ENCODE data around the gene ADCY4.
A peak's percentile ranks its signal among the peaks of the same experiment; 100 is the strongest.
"Not testable (repeated sequence)": the region's sequence is repeated elsewhere in the genome, so short reads cannot be mapped to it uniquely, and the experiment has no call there.

Gene ADCY4

DNA sequence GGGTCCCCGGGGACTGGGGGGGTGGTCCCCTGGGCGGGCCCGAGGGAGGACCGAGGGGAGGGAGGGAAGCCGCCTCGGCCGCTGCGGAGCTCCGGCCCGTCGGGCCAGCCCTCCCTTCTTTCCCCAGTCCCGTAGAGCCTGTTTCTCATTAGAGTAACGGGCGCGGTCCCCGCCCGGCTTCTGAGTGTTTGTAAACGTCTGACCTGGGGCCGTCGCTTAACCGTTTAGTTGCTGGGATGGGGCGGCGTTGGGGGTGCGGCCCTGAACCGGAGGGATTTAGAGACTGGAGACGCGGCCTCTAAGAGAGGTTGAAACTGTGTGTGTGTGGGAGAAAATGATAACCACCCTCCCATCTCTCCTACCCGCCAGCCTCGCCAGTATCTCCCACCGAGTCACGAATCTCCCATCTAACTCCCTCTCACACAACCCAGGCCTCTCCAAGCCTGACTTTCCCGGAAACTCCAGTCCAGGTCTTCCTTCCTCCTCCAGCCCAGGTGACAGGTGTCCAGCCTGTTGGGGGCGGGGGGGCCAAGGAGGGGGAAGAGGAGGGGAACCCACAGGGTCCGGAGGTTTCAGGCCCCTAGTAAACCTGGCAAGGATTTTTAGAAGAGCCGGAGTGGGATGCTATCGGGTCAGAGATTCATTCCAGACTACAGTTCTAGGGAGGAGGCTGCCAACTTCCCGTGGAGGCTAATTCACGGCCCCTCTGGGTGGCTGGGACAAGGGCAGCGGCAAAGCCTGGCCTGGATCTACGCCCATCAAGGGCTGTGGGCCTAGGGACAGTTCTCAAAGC is 32.0 kb upstream of the ADCY4 start:
- DNase-seq = peak; percentile 83

DNA sequence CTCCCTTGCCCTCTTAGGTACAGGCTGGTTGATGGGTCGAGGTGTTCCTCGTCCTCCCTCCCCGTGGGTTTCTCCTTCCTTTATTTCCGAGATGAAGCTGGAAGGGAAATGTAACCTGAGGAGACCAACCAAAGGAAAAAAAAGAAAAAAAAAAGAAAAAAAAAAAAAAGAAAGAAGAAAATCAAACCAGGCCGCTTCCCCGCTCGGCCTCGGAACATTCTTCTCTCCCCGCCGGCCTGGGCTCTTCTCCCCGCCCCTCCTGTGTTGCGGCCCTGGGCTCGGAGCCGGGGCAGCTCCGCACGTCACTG is 31.5 kb upstream of the ADCY4 start:
- DNase-seq = no peak

DNA sequence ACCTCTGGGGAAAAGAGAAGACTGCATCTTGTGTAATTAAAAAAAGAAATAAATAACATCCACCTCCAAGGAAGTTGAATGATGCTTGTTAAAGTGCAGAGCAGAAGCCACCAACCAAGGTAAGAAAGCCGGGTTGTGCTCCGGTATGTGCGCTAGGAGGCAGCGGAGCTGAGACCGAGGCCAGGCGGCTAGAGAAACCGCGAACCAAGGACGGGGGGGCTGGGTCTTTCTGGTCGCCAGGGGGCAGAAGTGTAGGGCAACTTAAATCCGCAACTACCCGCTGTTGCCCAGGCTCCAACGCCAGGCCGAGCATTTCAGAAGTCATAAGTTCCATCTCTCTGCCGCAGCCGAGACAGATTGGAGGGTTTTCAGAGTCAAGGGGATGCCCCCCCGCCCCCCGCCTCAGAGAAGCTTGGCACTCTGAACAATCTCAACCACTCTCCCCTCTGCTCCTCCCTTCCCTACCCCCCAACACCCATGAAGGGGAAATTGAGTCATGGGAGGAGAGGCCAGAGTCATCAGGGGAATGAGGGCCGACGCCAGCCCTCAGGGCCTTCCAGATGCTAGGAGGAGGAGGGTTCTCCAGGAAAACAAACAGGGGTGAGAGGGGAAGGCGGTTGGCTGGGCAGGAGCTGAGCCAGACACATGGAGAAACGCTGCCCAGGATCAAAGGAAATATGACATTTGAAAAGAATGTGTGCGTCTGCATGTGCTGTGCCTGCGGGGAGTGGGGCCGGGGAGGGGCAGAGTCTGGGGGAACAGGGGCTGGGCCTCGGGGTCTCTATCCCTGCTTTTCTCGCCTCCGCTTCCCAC is 30.9 kb upstream of the ADCY4 start:
- peak; percentile 81 for DNase-seq

DNA sequence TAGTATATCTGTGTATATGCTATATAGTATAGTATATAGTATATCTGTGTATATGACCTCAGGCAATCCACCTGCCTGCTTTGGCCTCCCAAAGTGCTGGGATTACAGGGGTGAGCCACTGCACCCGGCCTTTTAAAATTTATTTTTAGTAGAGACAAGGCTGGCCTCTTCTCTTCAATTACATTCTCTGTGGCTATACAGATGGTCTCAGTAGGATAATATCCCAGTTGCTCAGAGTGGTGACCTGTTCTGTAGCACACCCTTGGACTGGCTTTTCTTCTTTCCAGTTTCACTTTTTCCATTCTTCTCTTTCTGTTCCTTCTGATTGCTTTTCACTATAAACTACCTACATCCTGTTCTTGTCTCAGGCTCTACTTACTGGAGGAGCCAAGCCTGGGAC is 30.0 kb upstream of the ADCY4 start:
- DNase-seq = no peak

DNA sequence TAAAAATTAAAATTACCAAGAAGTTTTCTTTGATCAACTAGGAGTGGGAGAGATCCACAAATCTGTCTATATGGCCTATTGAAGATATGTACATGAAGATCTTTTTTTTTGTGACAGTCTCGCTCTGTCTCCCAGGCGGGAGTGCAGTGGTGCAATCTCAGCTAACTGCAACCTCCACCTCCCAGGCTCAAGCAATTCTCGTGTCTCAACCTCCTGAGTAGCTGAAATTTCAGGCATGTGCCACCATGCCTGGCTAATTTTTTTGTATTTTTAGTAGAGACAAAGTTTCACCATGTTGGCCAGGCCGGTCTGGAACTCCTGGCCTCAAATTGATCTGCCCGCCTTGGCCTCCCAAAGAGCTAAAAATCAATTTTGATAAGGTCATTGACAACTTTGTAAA is 28.5 kb upstream of the ADCY4 start:
- DNase-seq = no peak

DNA sequence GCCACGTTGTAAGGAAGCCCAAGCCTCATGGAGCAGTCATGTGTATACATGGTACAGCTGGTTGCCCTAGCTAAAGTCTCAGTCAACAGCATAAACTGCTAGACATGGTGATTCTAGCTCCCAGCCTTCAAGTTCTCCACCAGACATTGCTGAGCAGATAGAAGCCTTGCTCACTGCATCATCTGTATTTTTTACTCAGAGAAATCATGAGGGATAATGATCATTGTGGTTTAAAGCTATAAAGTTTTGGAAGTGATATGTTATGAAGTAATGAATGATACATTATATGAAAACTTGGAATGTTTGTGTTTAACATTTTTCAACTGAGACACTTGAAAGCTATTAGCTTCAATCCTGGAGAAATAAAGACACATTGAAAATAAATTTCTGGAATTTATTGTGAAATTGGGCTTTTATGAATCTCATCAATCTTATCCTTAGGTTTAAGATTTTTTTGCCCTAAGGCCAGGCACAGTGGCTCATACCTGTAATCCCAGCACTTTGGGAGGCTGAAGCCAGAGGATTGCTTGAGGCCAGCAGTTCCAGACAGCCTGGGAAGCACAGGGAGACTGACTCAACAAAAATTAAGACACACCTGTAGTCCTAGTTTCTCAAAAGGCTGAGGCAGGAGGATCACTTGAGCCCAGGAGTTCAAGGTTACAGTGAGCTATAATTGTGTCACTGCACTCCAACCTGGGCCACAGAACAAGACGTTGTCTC is 27.5 kb upstream of the ADCY4 start:
- DNase-seq = no peak

DNA sequence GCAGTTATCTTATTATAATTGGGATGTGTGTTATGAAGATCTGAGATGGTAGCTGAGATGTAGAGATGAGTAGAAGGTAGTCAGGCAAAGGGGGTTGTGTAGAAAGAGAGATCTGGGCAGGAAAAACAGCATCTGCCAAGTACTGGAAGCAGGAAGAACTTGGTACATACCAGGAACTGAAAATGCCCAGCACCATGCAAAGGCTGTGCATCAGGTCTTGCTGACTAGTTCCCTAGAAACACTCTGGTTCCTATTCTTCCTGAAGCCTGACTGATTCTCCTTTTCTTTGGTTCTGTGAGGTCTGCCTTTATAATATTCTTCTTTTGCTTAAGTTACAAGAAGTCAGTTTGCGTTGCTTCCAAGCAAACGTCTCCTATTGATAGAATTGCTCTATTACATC is 26.5 kb upstream of the ADCY4 start:
- no peak for DNase-seq

DNA sequence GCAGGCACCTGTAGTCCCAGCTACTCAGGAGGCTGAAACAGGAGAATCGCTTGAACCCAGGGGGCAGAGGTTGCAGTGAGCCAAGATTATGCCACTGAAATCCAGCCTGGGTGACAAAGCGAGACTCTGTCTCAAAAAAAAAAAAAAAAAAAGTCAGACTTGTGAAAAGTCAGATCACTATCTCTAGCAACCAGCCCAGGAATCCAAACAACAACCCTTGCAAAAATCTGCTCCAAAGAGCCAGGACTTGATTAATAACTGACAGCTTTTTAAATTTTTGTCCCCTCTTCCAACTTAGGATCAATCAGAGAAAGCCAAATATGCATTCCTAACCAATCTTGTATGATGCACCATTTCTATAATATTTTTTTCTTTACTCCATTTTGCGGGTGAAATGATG is 25.4 kb upstream of the ADCY4 start:
- no peak for DNase-seq

DNA sequence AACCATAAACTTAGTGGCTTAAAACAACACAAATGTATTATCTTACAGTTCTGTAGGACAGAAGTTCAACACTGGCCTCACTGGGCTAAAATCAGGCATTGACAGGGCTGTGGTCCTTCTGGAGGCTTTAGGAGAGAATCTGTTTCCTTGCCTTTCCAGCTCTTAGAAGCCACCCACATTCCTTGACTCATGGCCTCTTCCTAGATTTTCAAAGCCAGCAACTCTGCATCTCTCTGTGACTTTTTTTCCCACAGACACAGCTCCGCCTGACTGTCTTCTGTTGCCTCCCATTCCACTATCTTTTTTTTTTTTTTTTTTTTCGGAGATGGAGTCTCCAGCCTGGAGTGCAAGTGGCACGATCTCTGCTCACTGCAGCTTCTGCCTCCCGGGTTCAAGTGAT is 21.3 kb upstream of the ADCY4 start:
- DNase-seq = no peak

DNA sequence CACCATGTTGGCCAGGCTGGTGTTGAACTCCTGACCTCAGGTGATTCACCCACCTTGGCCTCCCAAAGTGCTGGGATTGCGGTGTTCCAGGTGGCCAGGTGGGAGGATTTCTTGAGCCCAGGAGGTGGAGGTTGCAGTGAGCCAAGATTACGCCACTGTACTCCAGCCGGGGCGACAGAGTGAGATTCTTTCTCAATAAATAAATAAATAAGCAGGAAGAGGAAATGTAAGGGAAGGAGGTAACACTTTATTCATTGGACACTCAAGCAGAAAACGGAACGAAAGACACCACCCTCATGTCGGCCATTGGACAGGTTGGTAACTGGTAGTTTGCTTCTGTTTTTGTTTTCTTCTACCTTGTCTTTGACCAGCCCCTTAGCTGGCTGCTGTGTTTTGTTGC is 20.1 kb upstream of the ADCY4 start:
- no peak for DNase-seq

DNA sequence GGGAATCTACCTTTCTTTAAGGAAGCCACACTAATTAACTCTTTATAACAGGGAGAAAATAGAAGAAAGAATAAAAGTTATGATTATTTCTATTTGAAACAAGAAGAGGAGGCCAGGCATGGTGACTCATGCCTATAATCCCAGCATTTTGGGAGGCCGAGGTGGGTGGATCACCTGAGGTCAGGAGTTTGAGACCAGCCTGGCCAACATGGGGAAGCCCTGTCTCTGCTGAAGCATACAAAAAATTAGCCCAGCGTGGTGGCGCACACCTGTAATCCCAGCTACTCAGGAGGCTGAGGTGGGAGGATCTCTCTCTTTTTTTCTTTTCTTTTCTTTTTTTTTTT is 19.6 kb upstream of the ADCY4 start:
- DNase-seq = not testable (repeated sequence)

DNA sequence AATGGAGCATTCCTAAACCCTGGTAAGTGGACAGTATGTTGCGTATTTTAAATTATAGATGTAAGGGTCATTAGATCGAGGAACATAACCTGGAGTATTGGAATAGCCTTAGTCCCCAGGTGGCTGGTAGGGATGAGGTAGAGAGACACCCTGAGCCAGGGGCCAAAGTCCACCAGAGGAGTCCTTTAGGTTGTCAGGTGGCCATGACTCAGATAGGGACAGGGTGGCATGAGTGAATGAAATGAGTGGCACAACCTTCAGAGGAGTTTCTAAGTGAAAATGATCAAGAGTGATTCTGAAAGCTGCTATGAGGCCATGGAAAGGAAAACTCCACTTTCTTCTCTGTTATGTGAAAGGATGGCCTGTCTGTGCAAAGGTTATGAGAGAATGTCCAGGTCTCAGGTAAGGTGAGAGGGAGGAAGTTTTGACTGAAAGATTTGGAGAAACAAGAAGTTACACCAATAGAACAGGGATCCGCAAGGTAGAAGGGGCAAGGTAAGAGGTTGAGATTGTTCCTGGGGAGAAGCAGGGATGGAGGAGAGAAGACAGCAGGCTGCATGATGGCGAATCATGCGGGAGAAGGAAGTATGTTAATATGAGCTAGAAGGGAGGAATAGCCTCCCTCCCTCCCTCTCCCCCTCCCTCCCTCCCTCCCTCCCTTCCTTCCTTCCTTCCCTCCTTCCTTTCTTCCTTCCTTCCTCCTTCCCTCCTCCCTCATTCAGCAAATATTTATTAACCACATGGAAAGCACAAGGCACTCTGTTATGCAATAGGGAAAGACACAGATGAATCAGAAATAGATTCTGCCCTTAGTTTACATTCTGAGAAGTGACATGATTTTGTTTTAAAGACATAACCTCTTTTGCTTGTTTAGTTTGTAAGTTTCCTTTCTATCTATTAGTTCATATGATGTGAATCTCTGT is 18.9 kb upstream of the ADCY4 start:
- no peak for DNase-seq

DNA sequence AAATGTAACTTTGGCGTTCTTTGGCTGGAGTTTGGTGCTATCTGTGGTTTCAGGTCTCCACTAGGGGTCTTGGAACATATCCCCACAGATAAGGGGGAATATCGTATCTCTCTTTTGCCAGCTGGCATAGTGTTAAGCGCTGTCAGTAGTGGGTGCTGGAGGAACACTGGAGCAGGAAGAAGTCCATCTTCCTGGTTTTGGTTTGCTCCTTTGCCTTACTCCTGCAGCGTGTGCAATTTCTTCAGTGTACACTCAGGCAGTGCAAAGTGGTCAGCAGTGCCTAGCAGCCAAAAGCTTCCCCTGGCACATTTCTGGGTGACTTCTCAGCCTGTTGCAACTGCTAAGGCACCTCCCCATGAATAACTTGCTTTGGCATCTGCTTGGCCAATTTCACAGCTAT is 16.6 kb upstream of the ADCY4 start:
- no peak for DNase-seq

DNA sequence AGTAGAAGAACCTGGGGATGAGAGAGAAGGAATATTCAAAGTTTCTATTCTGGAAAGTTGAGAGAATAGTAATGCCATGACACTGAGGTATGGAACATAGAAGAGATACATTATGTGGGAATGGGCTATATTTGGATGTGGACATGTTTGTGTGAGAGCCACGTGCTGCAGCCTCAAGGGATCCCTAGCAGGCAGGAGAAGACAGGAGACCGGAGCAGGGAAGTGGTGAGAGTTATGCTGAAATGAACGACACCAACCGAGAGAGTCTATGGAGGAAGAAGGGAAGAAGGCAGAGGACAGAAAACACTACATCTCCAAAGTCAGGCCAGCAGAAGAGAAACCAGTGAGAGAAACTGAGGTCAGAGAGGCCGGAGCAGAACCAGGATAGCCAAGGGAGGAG is 14.9 kb upstream of the ADCY4 start:
- no peak for DNase-seq

DNA sequence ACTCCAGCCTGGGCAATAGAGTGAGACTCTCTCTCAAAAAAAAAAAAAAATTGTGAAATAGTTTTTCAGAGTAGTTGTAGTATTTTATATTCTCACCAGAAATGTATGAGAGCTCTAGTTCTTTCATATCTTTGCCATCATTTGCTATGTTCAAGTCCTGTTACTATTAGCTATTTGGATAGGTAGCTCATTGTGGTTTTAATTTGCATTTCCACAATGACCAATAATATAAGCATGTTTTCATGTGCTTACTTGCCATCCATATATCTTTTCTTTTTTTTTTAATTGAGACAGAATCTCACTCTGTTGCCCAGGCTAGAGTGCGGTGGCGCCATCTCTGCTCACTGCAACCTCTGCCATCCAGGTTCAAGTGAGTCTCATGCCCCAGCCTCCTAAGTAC is 13.3 kb upstream of the ADCY4 start:
- no peak for DNase-seq

DNA sequence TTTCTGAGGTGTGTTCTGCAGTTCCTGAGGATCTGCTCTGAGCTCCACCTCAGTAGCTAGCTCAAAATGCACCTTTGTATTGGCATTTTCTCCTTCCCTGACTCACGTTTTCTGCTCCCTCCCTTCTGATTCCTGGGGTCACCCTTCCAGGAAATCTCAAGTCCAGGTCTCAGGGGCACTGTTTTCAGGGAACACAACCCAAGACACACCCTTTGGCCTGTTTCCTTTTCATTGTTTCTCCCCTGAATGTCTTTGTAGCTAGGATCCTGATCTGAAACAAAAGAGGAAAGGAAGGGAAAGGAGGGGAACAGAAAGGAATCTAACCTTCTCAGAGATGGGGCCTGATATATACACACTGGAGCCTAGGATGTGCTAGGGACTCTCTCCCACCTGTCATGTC is 12.3 kb upstream of the ADCY4 start:
- DNase-seq = no peak

DNA sequence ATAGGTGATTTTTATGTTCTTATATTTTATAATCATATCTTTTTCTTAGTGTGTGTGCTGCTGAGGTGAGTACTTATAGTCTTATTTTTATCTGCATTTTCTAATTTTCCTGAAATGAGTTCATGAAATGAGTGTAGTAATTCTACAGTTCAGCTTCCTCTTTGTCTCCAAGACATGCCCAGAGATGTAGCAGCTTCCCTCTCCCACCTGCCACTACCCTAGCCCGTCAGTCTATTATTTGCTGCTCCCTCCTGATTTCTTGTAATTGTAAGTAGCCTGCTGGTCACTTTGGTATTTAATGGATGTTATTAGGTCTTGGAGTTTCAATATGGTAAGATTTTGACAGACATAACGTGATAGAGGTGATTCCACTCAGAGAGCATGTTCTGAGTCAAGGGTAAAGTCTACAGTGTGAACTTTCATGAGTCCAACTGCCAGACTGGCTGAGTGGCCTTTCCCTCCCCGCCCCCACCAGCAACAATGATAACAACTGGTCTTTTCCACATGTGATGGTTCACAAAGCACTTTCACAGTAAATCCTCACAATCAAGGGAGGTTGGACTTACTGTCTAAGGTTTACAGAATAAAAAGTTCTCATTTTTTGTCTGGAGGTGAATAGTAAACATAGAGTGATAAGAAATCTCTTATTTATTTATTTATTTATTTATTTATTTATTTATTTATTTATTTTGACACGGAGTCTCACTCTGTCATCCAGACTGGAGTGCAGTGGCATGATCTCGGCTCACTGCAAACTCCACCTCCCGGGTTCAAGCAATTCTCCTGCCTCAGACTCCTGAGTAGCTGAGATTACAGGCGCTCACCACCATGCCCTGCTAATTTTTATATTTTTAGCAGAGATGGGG is 9.2 kb upstream of the ADCY4 start:
- no peak for DNase-seq

DNA sequence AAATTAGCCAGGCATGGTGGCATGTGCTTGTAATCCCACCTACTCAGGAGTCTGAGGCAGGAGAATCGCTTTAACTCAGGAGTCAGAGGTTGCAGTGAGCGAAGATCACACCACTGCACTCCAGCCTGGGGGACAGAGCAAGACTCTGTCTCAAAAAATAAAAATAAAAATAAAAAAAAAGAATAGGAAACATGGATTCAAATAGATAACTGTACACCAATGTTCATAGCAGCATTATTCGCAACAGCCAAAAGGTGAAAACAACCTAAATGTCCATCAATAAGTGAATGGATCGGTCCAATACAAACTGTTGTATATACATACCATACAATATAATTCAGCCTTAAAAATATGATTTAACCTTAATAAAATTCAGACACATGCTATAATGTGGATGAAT is 8.0 kb upstream of the ADCY4 start:
- DNase-seq = no peak

DNA sequence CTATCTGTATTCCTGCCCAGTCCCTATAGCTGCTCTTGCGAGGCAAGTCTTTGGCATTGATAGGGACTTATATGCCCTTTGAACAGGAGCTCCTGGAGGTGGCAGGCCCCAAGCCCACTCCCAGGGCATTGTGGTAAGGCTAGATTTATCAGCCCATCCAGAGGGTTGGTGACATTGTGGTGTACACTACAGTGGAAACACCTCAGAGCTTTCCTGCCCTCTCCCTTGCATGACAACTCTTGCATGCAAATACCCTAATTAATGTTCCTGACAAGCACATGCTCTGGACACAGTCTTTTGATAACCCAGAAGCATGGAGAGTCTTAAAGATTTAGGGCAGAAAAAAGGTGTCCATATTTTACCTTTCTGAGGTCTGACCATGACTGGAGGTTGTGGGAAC is 5.7 kb upstream of the ADCY4 start:
- DNase-seq = no peak

DNA sequence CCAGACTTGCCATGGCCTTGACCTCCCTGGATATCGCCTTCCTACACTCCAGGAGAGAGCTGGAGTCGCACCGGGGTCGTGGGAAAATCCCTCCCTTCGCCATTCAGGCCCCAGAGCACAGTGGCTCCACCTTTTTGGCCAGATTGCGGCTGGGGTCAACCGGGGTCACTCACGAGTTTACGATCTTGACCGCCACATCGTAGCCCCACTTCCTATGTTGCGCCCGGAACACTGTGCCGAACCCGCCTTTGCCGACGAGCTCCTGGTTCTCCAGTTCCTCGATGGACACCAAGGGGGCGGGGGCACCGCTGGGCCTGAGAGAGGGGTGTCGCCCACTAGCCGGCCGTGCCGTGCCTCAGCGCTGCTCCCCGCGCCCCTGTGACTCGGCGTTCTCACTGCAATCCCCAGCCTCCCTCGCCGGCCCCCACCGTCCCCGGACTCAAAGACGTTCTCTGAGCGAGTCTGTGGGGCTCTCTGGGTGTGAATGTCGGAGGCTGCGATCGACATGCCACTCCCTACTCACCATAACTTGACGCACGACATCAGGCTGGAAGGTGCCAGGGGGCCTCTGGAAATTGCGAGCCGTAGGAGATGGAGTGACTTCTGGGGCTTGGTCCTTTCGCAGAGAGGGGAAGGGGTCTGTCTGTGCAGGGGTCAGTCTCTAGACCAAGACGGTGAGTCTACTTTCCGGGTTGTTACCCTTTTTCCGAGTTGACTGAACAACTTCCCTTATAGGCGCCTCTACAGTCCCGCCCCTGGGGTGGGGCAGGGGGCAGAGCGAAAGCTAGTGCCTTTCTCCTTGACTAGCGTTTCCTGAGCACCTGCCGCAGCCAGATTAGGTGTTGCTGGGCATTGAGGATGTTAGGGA is 4.6 kb upstream of the ADCY4 start, which contains the start of gene RIPK3:
TSS of gene RIPK3 (minus strand) at position 708 of the 868 bp plus-strand sequence. CDS start at position 543, 165 bp downstream.
- DNase-seq = peak; percentile 64

DNA sequence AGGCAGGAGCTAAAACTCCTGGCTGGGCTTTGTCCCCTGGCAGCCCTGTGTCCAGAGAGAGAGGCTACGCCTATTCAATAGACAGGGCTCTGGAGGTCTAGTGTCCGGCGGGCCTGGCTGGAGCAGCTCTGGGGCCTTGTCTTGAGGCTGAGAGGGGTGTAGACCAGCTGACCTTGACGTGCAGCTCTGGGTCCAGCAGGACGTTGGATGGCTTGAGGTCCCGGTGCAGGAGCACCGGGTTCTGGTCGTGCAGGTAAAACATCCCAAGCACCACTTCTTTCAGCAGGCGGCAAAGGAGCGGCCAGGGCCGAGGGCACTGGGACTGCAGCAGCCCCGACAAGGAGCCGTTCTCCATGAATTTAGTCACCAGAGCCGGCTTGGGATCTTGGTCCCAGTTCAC is 4.0 kb upstream of the ADCY4 start:
- no peak for DNase-seq
